Measurements from ENCODE around the gene BPIFA1.
A peak's percentile ranks its signal among the peaks of the same experiment; 100 is the strongest.

Gene BPIFA1

GRCh38 chr20:33235696-33236095 is at the start of gene BPIFA1:
BPIFA1 (plus strand) TSS chr20:33235996; CDS start chr20:33237712, 1,716 bp downstream.
- DNase-seq (ENCODE audit: low read depth in 3 of 3) = no peak

- no peak for DNase-seq (ENCODE audit: low read depth in 3 of 3)
These were observed 48.3 kb upstream of the BPIFA1 start for GRCh38 chr20:33187491-33187890.

GRCh38 chr20:33188421-33188820 is 47.4 kb upstream of the BPIFA1 start:
- DNase-seq (ENCODE audit: low read depth in 3 of 3) = no peak

- no peak for DNase-seq (ENCODE audit: low read depth in 3 of 3)
These were observed 44.3 kb upstream of the BPIFA1 start for GRCh38 chr20:33191484-33191883.

- DNase-seq (ENCODE audit: low read depth in 3 of 3) = no peak
These were observed 43.8 kb upstream of the BPIFA1 start for GRCh38 chr20:33191955-33192354.

- DNase-seq (ENCODE audit: low read depth in 3 of 3) = no peak
These were observed 42.8 kb upstream of the BPIFA1 start for GRCh38 chr20:33192912-33193501.

GRCh38 chr20:33199026-33199425 is 36.8 kb upstream of the BPIFA1 start:
- no peak for DNase-seq (ENCODE audit: low read depth in 3 of 3)

GRCh38 chr20:33202451-33202850 is 33.3 kb upstream of the BPIFA1 start:
- DNase-seq (ENCODE audit: low read depth in 3 of 3) = no peak

GRCh38 chr20:33203444-33203843 is 32.4 kb upstream of the BPIFA1 start:
- no peak for DNase-seq (ENCODE audit: low read depth in 3 of 3)

GRCh38 chr20:33209789-33210188 is 26.0 kb upstream of the BPIFA1 start:
- peak in 1 of 3 experiments; percentile 2 for DNase-seq (ENCODE audit: low read depth in 3 of 3)

GRCh38 chr20:33210371-33210770 is 25.4 kb upstream of the BPIFA1 start:
- DNase-seq (ENCODE audit: low read depth in 3 of 3) = no peak

GRCh38 chr20:33211817-33212424 is 23.9 kb upstream of the BPIFA1 start:
- no peak for DNase-seq (ENCODE audit: low read depth in 3 of 3)

- DNase-seq (ENCODE audit: low read depth in 3 of 3) = no peak
These were observed 18.7 kb upstream of the BPIFA1 start, which contains the start of gene BPIFA3 for GRCh38 chr20:33217052-33217451. BPIFA3 (plus strand) TSS chr20:33217352; CDS start chr20:33217537, 185 bp downstream.

- no peak for DNase-seq (ENCODE audit: low read depth in 3 of 3)
These were observed 11.4 kb upstream of the BPIFA1 start for GRCh38 chr20:33224399-33224798.

GRCh38 chr20:33229843-33230242 is 6.0 kb upstream of the BPIFA1 start:
- DNase-seq (ENCODE audit: low read depth in 3 of 3) = no peak

- no peak for DNase-seq (ENCODE audit: low read depth in 3 of 3)
These were observed 4.6 kb upstream of the BPIFA1 start for GRCh38 chr20:33231237-33231636.

GRCh38 chr20:33232486-33233072 is 3.2 kb upstream of the BPIFA1 start:
- DNase-seq (ENCODE audit: low read depth in 3 of 3) = no peak

GRCh38 chr20:33233129-33233774 is 2.5 kb upstream of the BPIFA1 start:
- no peak for DNase-seq (ENCODE audit: low read depth in 3 of 3)

GRCh38 chr20:33234050-33234449 is 1.7 kb upstream of the BPIFA1 start:
- no peak for DNase-seq (ENCODE audit: low read depth in 3 of 3)

- no peak for DNase-seq (ENCODE audit: low read depth in 3 of 3)
These were observed 555 bp downstream of the BPIFA1 start for GRCh38 chr20:33236351-33236750.

- no peak for DNase-seq (ENCODE audit: low read depth in 3 of 3)
These were observed 2.2 kb downstream of the BPIFA1 start for GRCh38 chr20:33237989-33238388.

- no peak for DNase-seq (ENCODE audit: low read depth in 3 of 3)
These were observed 3.6 kb downstream of the BPIFA1 start for GRCh38 chr20:33239418-33239817.

Data from stimulated activated CD4-positive, alpha-beta T cell treated with anti-CD3 and anti-CD28 coated beads, TNF-alpha, amount 100 ng/mL, for 4 hours (primary cell).